H1 (cell line): ENCODE data around the gene DPY30. TPM values are rescaled to one million over a fixed set of nuclear protein-coding genes. Genes with fewer than 3 reads are reported as not detected.

ENCODE experiments used
- CTCF ChIA-PET: fragments of 300-600 bp; sonication (Branson Sonifier 250); formaldehyde crosslinking; loops from one replicate; lab custom pipeline; 2021; ENCODE audit not compliant: partially characterized antibody; lab: Charles Lee
- POLR2A ChIA-PET: fragments of 300-600 bp; sonication (Branson Sonifier 250); formaldehyde crosslinking; loops from one replicate; lab custom pipeline; 2021; ENCODE audit warnings: inconsistent platforms; ENCODE audit not compliant: partially characterized antibody; lab: Charles Lee
- DNase-seq, 2 experiments: peaks; one replicate each; pipeline versions ENCODE4 v3.0.0 to v3.0.0-alpha.2; 2010 to 2022; ENCODE audit warnings: low spot score in 2 of 2, low read depth in 1 of 2, mixed read lengths in 1 of 2
- FAIRE-seq: peaks from 2 replicates; lab custom pipeline; 2011; peaks lifted over from hg19 to GRCh38; lab: Jason Lieb, UNC
- H2AFZ ChIP-seq: 2 replicates; pipeline ENCODE4 v1.8.1; 2012; ENCODE audit warnings: low read length, inconsistent platforms
- H2AK5ac ChIP-seq: 2 replicates; pipeline ENCODE4 v1.6.1; 2013; ENCODE audit warnings: low read depth, low read length
- H2BK120ac ChIP-seq: replicated peaks from 2 replicates; pipeline ENCODE3; 2013; ENCODE audit warnings: low read depth, low read length, inconsistent platforms
- H2BK12ac ChIP-seq: 2 replicates; pipeline ENCODE4 v1.6.1; 2013; ENCODE audit warnings: low read depth, low read length
- H2BK15ac ChIP-seq: 2 replicates; pipeline ENCODE4 v1.6.1; 2013; ENCODE audit warnings: low read length
- H2BK20ac ChIP-seq: 2 replicates; pipeline ENCODE4 v1.6.1; 2013; ENCODE audit warnings: low read length
- H2BK5ac ChIP-seq: 2 replicates; pipeline ENCODE4 v1.6.1; 2013; ENCODE audit warnings: low read depth, low read length
- H3K14ac ChIP-seq: 2 replicates; pipeline ENCODE4 v1.6.1; 2013; ENCODE audit warnings: inconsistent platforms; ENCODE audit not compliant: insufficient read length
- H3K18ac ChIP-seq: 2 replicates; pipeline ENCODE4 v1.6.1; 2013; ENCODE audit warnings: low read length; ENCODE audit errors: extremely low read depth
- H3K23ac ChIP-seq: 2 replicates; pipeline ENCODE4 v1.6.1; 2013; ENCODE audit warnings: inconsistent platforms; ENCODE audit not compliant: insufficient read length
- H3K23me2 ChIP-seq: 2 replicates; pipeline ENCODE4 v1.6.1; 2013; ENCODE audit warnings: low read depth, low read length
- H3K27ac ChIP-seq: 2 replicates; pipeline ENCODE4 v1.6.1; 2011; ENCODE audit warnings: low read depth, low read length, inconsistent platforms
- H3K27me3 ChIP-seq, 4 experiments: replicated peaks in 1 of 4; 1 replicate in 1 of 4; 2 replicates in 3 of 4; pipeline versions ENCODE4 v1.6.1 to v1.8.1; 2011 to 2013; ENCODE audit warnings: low read length in 3 of 4, mild to moderate bottlenecking in 3 of 4, inconsistent platforms in 2 of 4, mixed read lengths in 2 of 4, moderate library complexity in 1 of 4; ENCODE audit not compliant: control insufficient read depth in 3 of 4, insufficient read depth in 3 of 4; ENCODE audit errors: extremely low read depth in 1 of 4
- H3K36me3 ChIP-seq, 4 experiments: 2 replicates each; pipeline versions ENCODE4 v1.6.1 to v1.8.1; 2011 to 2013; ENCODE audit warnings: mild to moderate bottlenecking in 4 of 4, low read length in 3 of 4, moderate library complexity in 2 of 4, control low read depth in 1 of 4, inconsistent platforms in 1 of 4; ENCODE audit not compliant: insufficient read depth in 4 of 4, control insufficient read depth in 2 of 4
- H3K4ac ChIP-seq: replicated peaks from 2 replicates; pipeline ENCODE3; 2013; ENCODE audit warnings: low read length, low read depth, mixed read lengths, inconsistent platforms; ENCODE audit not compliant: insufficient read length
- H3K4me1 ChIP-seq, 4 experiments: replicated peaks in 1 of 4; 1 replicate in 1 of 4; 2 replicates in 3 of 4; pipeline versions ENCODE4 v1.6.1 to v1.8.1; 2011 to 2013; ENCODE audit warnings: low read length in 3 of 4, inconsistent platforms in 2 of 4, mixed read lengths in 1 of 4; ENCODE audit not compliant: insufficient read depth in 4 of 4, control insufficient read depth in 3 of 4
- H3K4me2 ChIP-seq, 2 experiments: 2 replicates each; pipeline versions ENCODE4 v1.6.1 to v1.8.1; 2011 to 2013; ENCODE audit warnings: low read depth in 2 of 2, low read length in 2 of 2, control low read depth in 1 of 2, inconsistent platforms in 1 of 2, mild to moderate bottlenecking in 1 of 2; ENCODE audit not compliant: insufficient read depth in 1 of 2
- H3K4me3 ChIP-seq, 4 experiments: fragments of 200-600, 300-600 bp in 1 of 4; sonication (generic), shearing (Covaris generic), sonication (Bioruptor Twin) in 1 of 4; 2 replicates each; pipeline versions ENCODE4 v1.5.1 to v1.8.1; 2011 to 2016; ENCODE audit warnings: low read length in 4 of 4, low read depth in 3 of 4, control low read depth in 2 of 4, inconsistent platforms in 2 of 4, mild to moderate bottlenecking in 2 of 4, mixed read lengths in 1 of 4, moderate library complexity in 1 of 4; ENCODE audit not compliant: insufficient read depth in 2 of 4; ENCODE audit errors: extremely low read depth in 1 of 4
- H3K56ac ChIP-seq: replicated peaks from 2 replicates; pipeline ENCODE3; 2013; ENCODE audit warnings: low read depth, mild to moderate bottlenecking, mixed read lengths, low read length, inconsistent platforms; ENCODE audit not compliant: insufficient read length
- H3K79me1 ChIP-seq: 2 replicates; pipeline ENCODE4 v1.6.1; 2013; ENCODE audit warnings: low read depth, low read length, control low read depth
- H3K79me2 ChIP-seq, 2 experiments: 2 replicates each; pipeline versions ENCODE4 v1.6.1 to v1.8.1; 2012 to 2013; ENCODE audit warnings: low read length in 2 of 2, mild to moderate bottlenecking in 2 of 2, inconsistent platforms in 1 of 2; ENCODE audit not compliant: insufficient read depth in 2 of 2, control insufficient read depth in 1 of 2
- H3K9ac ChIP-seq, 4 experiments: replicated peaks in 1 of 4; 1 replicate in 1 of 4; 2 replicates in 3 of 4; pipeline versions ENCODE4 v1.6.1 to v1.8.1; 2011 to 2013; ENCODE audit warnings: low read depth in 3 of 4, low read length in 3 of 4, control low read depth in 2 of 4, mild to moderate bottlenecking in 2 of 4, moderate library complexity in 2 of 4, inconsistent platforms in 1 of 4; ENCODE audit errors: extremely low read depth in 1 of 4
- H3K9me3 ChIP-seq, 2 experiments: 2 replicates each; pipeline versions ENCODE4 v1.6.1 to v1.8.1; 2012 to 2013; ENCODE audit warnings: mild to moderate bottlenecking in 2 of 2, moderate library complexity in 2 of 2, control low read depth in 1 of 2, inconsistent platforms in 1 of 2, low read depth in 1 of 2, low read length in 1 of 2, mixed read lengths in 1 of 2; ENCODE audit not compliant: insufficient read depth in 2 of 2
- H4K20me1 ChIP-seq, 2 experiments: replicated peaks in 1 of 2; 2 replicates each; pipeline versions ENCODE3 to v1.8.1; 2011 to 2013; ENCODE audit warnings: inconsistent platforms in 2 of 2, low read length in 2 of 2, mild to moderate bottlenecking in 1 of 2; ENCODE audit not compliant: insufficient read depth in 2 of 2, control insufficient read depth in 1 of 2
- H4K5ac ChIP-seq: 2 replicates; pipeline ENCODE4 v1.6.1; 2013; ENCODE audit warnings: low read length, low read depth, mixed read lengths, inconsistent platforms; ENCODE audit not compliant: insufficient read length
- H4K8ac ChIP-seq: 2 replicates; pipeline ENCODE4 v1.8.0; 2013; ENCODE audit warnings: mild to moderate bottlenecking, moderate library complexity, low read length, inconsistent platforms; ENCODE audit not compliant: insufficient read depth; ENCODE audit errors: extremely low read depth
- H4K91ac ChIP-seq: replicated peaks from 2 replicates; pipeline ENCODE3; 2013; ENCODE audit warnings: low read length, mixed read lengths, inconsistent platforms; ENCODE audit not compliant: insufficient read length
- CBX5 ChIP-seq: fragments of 300-800, 300-1000 bp; sonication (generic); IDR thresholded peaks from 2 replicates; pipeline ENCODE4 v1.7.1; 2016; ENCODE audit warnings: antibody characterized with exemption, low read length, low read depth
- CTBP2 ChIP-seq: IDR thresholded peaks from 2 replicates; pipeline ENCODE4 v1.7.0; 2011; ENCODE audit warnings: borderline replicate concordance, mild to moderate bottlenecking, moderate library complexity, mixed read lengths, low read length; ENCODE audit not compliant: insufficient read depth, insufficient read length
- MAFK ChIP-seq: IDR thresholded peaks from 2 replicates; pipeline ENCODE4 v1.6.1; 2012; ENCODE audit warnings: low read depth, mild to moderate bottlenecking, improper control_type of control experiment, low read length
- PHF8 ChIP-seq: fragments of 200-600 bp; sonication (generic); conservative IDR thresholded peaks from 2 replicates; pipeline ENCODE4 v1.7.1; 2012; ENCODE audit warnings: low read depth, mild to moderate bottlenecking, inconsistent platforms, low read length, moderate library complexity
- POU5F1 ChIP-seq: IDR thresholded peaks from 2 replicates; pipeline ENCODE4 v1.6.1; 2011; ENCODE audit warnings: low read depth, mild to moderate bottlenecking, low read length, moderate library complexity
- RAD21 ChIP-seq, 2 experiments: IDR thresholded peaks in 1 of 2; conservative IDR thresholded peaks in 1 of 2; 2 replicates each; pipeline ENCODE4 v1.6.1; 2011; ENCODE audit warnings: low read depth in 2 of 2, low read length in 2 of 2, improper control_type of control experiment in 1 of 2, inconsistent platforms in 1 of 2, mild to moderate bottlenecking in 1 of 2, moderate library complexity in 1 of 2
- RNF2 ChIP-seq: fragments of 200-900, 300-1000 bp; sonication (generic); IDR thresholded peaks from 2 replicates; pipeline ENCODE4 v1.7.1; 2016; ENCODE audit warnings: borderline replicate concordance, low read depth, mild to moderate bottlenecking, antibody characterized with exemption, low read length; ENCODE audit not compliant: poor library complexity, severe bottlenecking; ENCODE audit errors: missing control alignments
- RXRA ChIP-seq: IDR thresholded peaks from 2 replicates; pipeline ENCODE4 v1.6.1; 2011; ENCODE audit warnings: low read depth, mild to moderate bottlenecking, low read length, moderate library complexity; ENCODE audit not compliant: insufficient read depth
- SP4 ChIP-seq: IDR thresholded peaks from 2 replicates; pipeline ENCODE4 v1.6.1; 2012; ENCODE audit warnings: low read length, inconsistent platforms
- SRF ChIP-seq: IDR thresholded peaks from 2 replicates; pipeline ENCODE4 v1.6.1; 2011; ENCODE audit warnings: mild to moderate bottlenecking, low read depth, low read length, moderate library complexity
- TCF12 ChIP-seq: IDR thresholded peaks from 2 replicates; pipeline ENCODE4 v1.6.1; 2011; ENCODE audit warnings: low read depth, mild to moderate bottlenecking, low read length
- TEAD4 ChIP-seq: IDR thresholded peaks from 2 replicates; pipeline ENCODE4 v1.6.1; 2012; ENCODE audit warnings: low read depth, low read length, inconsistent platforms, mixed read lengths
- WGBS, 2 experiments: shearing (Covaris generic) in 1 of 2; methylation state at CpG; one replicate each; pipeline versions ENCODE4 v1.1.6 to v1.1.7; 2013 to 2015; ENCODE audit warnings: low lambda C conversion rate in 2 of 2, mixed read lengths in 2 of 2, inconsistent platforms in 1 of 2, low coverage in 1 of 2, missing lambda C conversion rate in 1 of 2; ENCODE audit not compliant: insufficient replicate concordance in 2 of 2, insufficient coverage in 1 of 2, insufficient read length in 1 of 2; ENCODE audit errors: extremely low coverage in 1 of 2, missing lambda C conversion rate in 1 of 2; 5-methylcytosine and 5-hydroxymethylcytosine counted together
- polyA plus RNA-seq, 7 experiments: library from polyadenylated mRNA; depleted of rRNA in 3 of 7; stranded (reverse) in 5 of 7; unstranded in 2 of 7; fragments of >200 nt in 5 of 7; fragments of 200-250 nt in 2 of 7; gene quantifications; 1 replicate in 5 of 7; 2 replicates in 1 of 7; 4 replicates in 1 of 7; pipeline versions ENCODE4 v1.2.1 to v1.2.3, GENCODE V29; 2011 to 2013; ENCODE audit warnings: missing spikeins in 2 of 7, mixed read lengths in 2 of 7
- total RNA-seq: library from RNA; stranded (reverse); fragmentation: NEBNext Ultra II Directional; extraction: Animal tissue kit (Norgen Biotek cat#: 25700); gene quantifications from 2 replicates; pipeline ENCODE4 v1.2.1, GENCODE V29; 2021

Gene DPY30
- total and polyA plus RNA-seq, 2 of the 8 experiments (the other 6 are each of a cell fraction or from before 2014, with no cell fraction given) = 139 to 157 TPM

DNA sequence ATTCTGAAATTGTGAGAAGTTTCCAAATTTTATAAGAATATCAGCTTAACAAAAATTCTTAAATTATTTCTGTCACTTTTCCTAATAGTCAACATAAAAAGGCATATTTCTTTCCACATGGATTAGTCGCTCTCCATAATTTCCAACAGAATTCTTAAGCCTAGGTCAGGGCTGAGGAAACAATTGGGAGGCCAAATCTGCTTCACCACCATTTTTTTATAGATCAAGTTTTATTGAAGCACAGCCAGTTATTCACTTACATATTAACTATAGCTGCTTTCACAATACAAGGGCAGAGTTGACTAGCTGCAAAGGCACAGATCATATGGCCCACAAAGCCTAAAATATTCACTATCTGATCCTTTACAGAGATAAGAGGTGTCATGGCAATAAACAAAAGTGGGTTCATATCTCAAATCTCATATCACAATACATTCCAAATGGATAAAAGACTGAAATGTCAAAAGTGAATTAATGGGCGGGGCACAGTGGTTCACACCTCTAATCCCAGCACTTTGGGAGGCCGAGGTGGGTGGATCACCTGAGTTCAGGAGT lies 47.5 kb downstream of the DPY30 start:
- Histone ChIP-seq H3K23ac (no peak overlapping the region), H3K14ac (no peak overlapping the region), H2BK15ac (no peak overlapping the region), H3K9me3 (no peaks in the 10 kb centered on the region), H3K4ac (no peak overlapping the region), H2BK12ac (no peak overlapping the region), H2BK5ac (no peak overlapping the region), H4K91ac (no peak overlapping the region), H3K79me2 (peaks cover 7 to 82% of the 10 kb centered on the region in 2 experiments; a peak in 3 of 4 replicates), H2BK20ac (no peak overlapping the region), H2AFZ (no peak overlapping the region), H3K27me3 (no peaks in the 10 kb centered on the region), H3K23me2 (no peaks in the 10 kb centered on the region), H3K4me1 (no peaks in the 10 kb centered on the region), H3K9ac (no peak overlapping the region), H4K20me1 (peaks cover 0 to 2% of the 10 kb centered on the region in 2 experiments), H2AK5ac (no peak overlapping the region), H2BK120ac (no peak overlapping the region), H4K5ac (no peak overlapping the region), H3K36me3 (no peaks in the 10 kb centered on the region), H4K8ac (no peak overlapping the region), H3K4me2 (no peak overlapping the region), H3K27ac (no peak overlapping the region), H3K79me1 (peaks cover 2% of the 10 kb centered on the region; the same call in 1 of the 2 replicates), H3K4me3 (no peak overlapping the region), H3K18ac (no peak overlapping the region), H3K56ac (no peak overlapping the region)
- TF ChIP-seq RNF2 = no peak
- TF ChIP-seq TCF12 = no peak
- TF ChIP-seq RXRA = no peak
- TF ChIP-seq SP4 = no peak
- TF ChIP-seq RAD21 (IDR thresholded peaks at IDR 0.05 in 1 of 2, conservative IDR thresholded peaks at IDR 0.05 in 1 of 2; ENCODE audit: low read depth in 2 of 2, low read length in 2 of 2) = no peak
- no peak for TF ChIP-seq SRF
- no peak for TF ChIP-seq CBX5
- TF ChIP-seq TEAD4 = no peak
- no peak for TF ChIP-seq MAFK
- TF ChIP-seq PHF8 = no peak
- TF ChIP-seq POU5F1 = no peak
- TF ChIP-seq CTBP2 = no peak
- FAIRE-seq = no peak
- POLR2A ChIA-PET = no interaction called here
- WGBS, 2 experiments = 85% methylated on average over 3 of the region's 3 CpGs; no CpG with 5 or more reads in 1 of the 2 experiments
- CTCF ChIA-PET = no interaction called here
- DNase-seq = no peak
